Panc1 (cell line): ENCODE measurements around the gene PAFAH1B2. TPM values are rescaled to one million over a fixed set of nuclear protein-coding genes. Genes with fewer than 3 reads are reported as not detected.

Experiments
- ATAC-seq: fragments of 200-7000 bp; cut with Tn5 transposase; 2 replicates; pipeline ENCODE4 v1.9.1; 2020; ENCODE audit warnings: mild to moderate bottlenecking, moderate library complexity
- BruUV-seq: library from RNA; stranded (reverse); fragments of 400-500 nt; replicated peaks from 2 replicates; lab custom pipeline; 2021; lab: Mats Ljungman, UMichigan
- CTCF ChIA-PET: fragments of 300-600 bp; sonication (Branson Sonifier 250); formaldehyde crosslinking; loops from one replicate; lab custom pipeline; 2022; ENCODE audit warnings: antibody characterized with exemption; lab: Charles Lee
- POLR2A ChIA-PET: fragments of 300-600 bp; sonication (Branson Sonifier 250); formaldehyde crosslinking; loops from one replicate; lab custom pipeline; 2022; ENCODE audit warnings: antibody characterized with exemption; lab: Charles Lee
- DNase-seq: peaks from one replicate; pipeline ENCODE4 v3.0.0-alpha.2; 2010; ENCODE audit warnings: low read depth, low spot score
- H3K27ac ChIP-seq: 2 replicates; pipeline ENCODE4 v1.5.1; 2011; ENCODE audit warnings: mild to moderate bottlenecking, low read length, inconsistent platforms
- H3K27me3 ChIP-seq: fragments of 200-500 bp; sonication (Bioruptor generic); 2 replicates; pipeline ENCODE4 v1.6.0; 2014; ENCODE audit warnings: low read length, inconsistent platforms; ENCODE audit not compliant: control insufficient read depth, insufficient read depth
- H3K36me3 ChIP-seq: fragments of 200-500 bp; sonication (Bioruptor generic); 2 replicates; pipeline ENCODE4 v1.5.1; 2014; ENCODE audit warnings: inconsistent platforms, mild to moderate bottlenecking, low read length, moderate library complexity; ENCODE audit not compliant: control insufficient read depth, insufficient read depth
- H3K4me1 ChIP-seq: 2 replicates; pipeline ENCODE4 v1.5.1; 2011; ENCODE audit warnings: inconsistent platforms, mild to moderate bottlenecking, low read length, moderate library complexity; ENCODE audit not compliant: control insufficient read depth, insufficient read depth
- H3K4me3 ChIP-seq, 2 experiments: 2 replicates each; pipeline ENCODE4 v1.5.1; 2011 to 2012; ENCODE audit warnings: low read depth in 2 of 2, low read length in 2 of 2, mild to moderate bottlenecking in 2 of 2, inconsistent platforms in 1 of 2, moderate library complexity in 1 of 2
- H3K9me3 ChIP-seq: fragments of 200-500 bp; sonication (Bioruptor generic); 2 replicates; pipeline ENCODE4 v1.5.1; 2014; ENCODE audit warnings: low read depth, mild to moderate bottlenecking, inconsistent platforms, low read length, moderate library complexity; ENCODE audit not compliant: control insufficient read depth, insufficient read depth
- POLR2AphosphoS5 ChIP-seq: IDR thresholded peaks from 2 replicates; pipeline ENCODE4 v1.6.1; 2012; ENCODE audit warnings: mild to moderate bottlenecking, low read depth, low read length, moderate library complexity
- SIN3A ChIP-seq: IDR thresholded peaks from 2 replicates; pipeline ENCODE4 v1.6.1; 2012; ENCODE audit warnings: low read depth, mild to moderate bottlenecking, low read length, moderate library complexity, borderline replicate concordance; ENCODE audit not compliant: insufficient read depth
- TCF7L2 ChIP-seq: IDR thresholded peaks from 2 replicates; pipeline ENCODE4 v1.6.1; 2011; ENCODE audit warnings: mild to moderate bottlenecking, low read depth, low read length, inconsistent platforms
- in situ Hi-C: cut with HindIII; loops from 2 replicates; pipeline ENCODE4 v1.10.0; 2016; ENCODE audit warnings: low sequenced_read_pairs, low pct_unique_long_range_greater_than_20kb
- intact Hi-C: fragments of 100-400 bp; cut with micrococcal nuclease; formaldehyde crosslinking; loops from one replicate; pipeline ENCODE4 v1.10.0; 2022; ENCODE audit not compliant: unreplicated experiment
- total RNA-seq: library from RNA; stranded (reverse); gene quantifications from one replicate; pipeline ENCODE4 v1.2.1, GENCODE V29; 2021; ENCODE audit not compliant: unreplicated experiment
- TF ChIP-seq, protein P1 (sequence below): fragments of 450-650 bp; IDR thresholded peaks from 2 replicates; pipeline ENCODE4 v1.5.1; 2017; ENCODE audit warnings: mild to moderate bottlenecking
- TF ChIP-seq, protein P2 (sequence below), 2 experiments: IDR thresholded peaks; 2 replicates each; pipeline ENCODE4 v1.6.1; 2011 to 2012; ENCODE audit warnings: low read depth in 2 of 2, control low read depth in 1 of 2, low read length in 1 of 2, mild to moderate bottlenecking in 1 of 2, moderate library complexity in 1 of 2; ENCODE audit not compliant: insufficient read depth in 1 of 2

The PAFAH1B2 gene
- total RNA-seq, 1 experiment from 2014 or later: 179 TPM

DNA sequence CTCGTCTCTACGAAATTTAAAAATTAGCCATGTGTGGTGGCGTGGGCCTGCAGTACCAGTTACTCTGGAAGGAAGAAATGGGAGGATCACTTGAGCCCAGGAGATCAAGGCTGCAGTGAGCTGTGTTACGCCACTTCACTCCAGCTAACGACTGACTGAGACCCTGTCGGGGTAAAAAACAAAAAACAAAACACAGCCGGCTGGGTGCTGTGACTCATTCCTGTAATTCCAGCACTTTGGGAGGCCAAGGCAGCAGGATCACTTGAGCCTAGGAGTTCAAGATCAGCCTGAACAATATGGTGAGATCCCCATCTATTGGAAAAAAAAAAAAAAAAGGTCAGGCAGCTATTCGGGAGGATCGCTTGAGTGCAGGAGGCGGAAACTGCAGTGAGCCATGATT lies 2.4 kb downstream of the PAFAH1B2 start:
- no peak overlapping the region for H3K27ac ChIP-seq
- no TSS peak for BruUV-seq
- H3K4me3 ChIP-seq: peak overlapping the region in 1 of 2 experiments; percentile 6; a peak in 2 of 4 replicates
- in situ Hi-C loops (no loop called here), intact Hi-C loops (no loop called here)
- H3K4me1 ChIP-seq: peaks cover 23% of the 10 kb centered on the region
- H3K9me3 ChIP-seq: no peaks in the 10 kb centered on the region
- H3K36me3 ChIP-seq: peaks cover 10% of the 10 kb centered on the region
- TF ChIP-seq SIN3A: no peak
- TF ChIP-seq, protein P1, sequence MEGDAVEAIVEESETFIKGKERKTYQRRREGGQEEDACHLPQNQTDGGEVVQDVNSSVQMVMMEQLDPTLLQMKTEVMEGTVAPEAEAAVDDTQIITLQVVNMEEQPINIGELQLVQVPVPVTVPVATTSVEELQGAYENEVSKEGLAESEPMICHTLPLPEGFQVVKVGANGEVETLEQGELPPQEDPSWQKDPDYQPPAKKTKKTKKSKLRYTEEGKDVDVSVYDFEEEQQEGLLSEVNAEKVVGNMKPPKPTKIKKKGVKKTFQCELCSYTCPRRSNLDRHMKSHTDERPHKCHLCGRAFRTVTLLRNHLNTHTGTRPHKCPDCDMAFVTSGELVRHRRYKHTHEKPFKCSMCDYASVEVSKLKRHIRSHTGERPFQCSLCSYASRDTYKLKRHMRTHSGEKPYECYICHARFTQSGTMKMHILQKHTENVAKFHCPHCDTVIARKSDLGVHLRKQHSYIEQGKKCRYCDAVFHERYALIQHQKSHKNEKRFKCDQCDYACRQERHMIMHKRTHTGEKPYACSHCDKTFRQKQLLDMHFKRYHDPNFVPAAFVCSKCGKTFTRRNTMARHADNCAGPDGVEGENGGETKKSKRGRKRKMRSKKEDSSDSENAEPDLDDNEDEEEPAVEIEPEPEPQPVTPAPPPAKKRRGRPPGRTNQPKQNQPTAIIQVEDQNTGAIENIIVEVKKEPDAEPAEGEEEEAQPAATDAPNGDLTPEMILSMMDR: no peak
- TF ChIP-seq POLR2AphosphoS5: no peak
- TF ChIP-seq, protein P2, sequence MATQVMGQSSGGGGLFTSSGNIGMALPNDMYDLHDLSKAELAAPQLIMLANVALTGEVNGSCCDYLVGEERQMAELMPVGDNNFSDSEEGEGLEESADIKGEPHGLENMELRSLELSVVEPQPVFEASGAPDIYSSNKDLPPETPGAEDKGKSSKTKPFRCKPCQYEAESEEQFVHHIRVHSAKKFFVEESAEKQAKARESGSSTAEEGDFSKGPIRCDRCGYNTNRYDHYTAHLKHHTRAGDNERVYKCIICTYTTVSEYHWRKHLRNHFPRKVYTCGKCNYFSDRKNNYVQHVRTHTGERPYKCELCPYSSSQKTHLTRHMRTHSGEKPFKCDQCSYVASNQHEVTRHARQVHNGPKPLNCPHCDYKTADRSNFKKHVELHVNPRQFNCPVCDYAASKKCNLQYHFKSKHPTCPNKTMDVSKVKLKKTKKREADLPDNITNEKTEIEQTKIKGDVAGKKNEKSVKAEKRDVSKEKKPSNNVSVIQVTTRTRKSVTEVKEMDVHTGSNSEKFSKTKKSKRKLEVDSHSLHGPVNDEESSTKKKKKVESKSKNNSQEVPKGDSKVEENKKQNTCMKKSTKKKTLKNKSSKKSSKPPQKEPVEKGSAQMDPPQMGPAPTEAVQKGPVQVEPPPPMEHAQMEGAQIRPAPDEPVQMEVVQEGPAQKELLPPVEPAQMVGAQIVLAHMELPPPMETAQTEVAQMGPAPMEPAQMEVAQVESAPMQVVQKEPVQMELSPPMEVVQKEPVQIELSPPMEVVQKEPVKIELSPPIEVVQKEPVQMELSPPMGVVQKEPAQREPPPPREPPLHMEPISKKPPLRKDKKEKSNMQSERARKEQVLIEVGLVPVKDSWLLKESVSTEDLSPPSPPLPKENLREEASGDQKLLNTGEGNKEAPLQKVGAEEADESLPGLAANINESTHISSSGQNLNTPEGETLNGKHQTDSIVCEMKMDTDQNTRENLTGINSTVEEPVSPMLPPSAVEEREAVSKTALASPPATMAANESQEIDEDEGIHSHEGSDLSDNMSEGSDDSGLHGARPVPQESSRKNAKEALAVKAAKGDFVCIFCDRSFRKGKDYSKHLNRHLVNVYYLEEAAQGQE (IDR thresholded peaks at IDR 0.05; ENCODE audit: insufficient read depth in 1 of 2, low read depth in 2 of 2, low read length in 1 of 2): no peak
- no peak for TF ChIP-seq TCF7L2
- no peaks in the 10 kb centered on the region for H3K27me3 ChIP-seq
- DNase-seq (no peak), ATAC-seq (no peak)
- POLR2A ChIA-PET: no interaction called here
- CTCF ChIA-PET: interaction anchor here (0.5 to 0.7 kb wide), 4 partner anchors 9 to 356 kb away, joined by 3 to 5 read pairs (median 4); no protein-coding TSS in a partner anchor

DNA sequence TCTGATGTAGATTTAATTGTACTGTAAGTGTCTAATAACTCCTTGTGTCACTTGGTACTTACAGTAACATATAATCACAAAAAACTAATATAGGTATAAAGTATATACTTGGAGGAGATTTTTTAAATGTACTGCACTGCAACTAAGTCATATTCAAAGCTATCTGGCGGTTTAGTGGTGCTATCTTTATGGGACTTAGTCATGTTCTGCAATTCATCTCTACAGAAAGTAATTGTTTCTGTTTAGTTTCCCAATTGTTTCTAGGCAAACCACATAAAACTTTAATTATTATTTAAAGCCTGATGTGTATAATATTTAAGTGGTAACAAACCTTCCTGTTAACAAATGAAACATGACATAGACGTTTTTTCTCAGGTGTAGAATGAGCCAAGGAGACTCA lies 8.0 kb downstream of the PAFAH1B2 start:
- ChIA-PET POLR2A (no interaction called here), CTCF (no interaction called here)
- intact Hi-C loops (no loop called here), in situ Hi-C loops (no loop called here)
- H3K4me1 ChIP-seq: peaks cover 12% of the 10 kb centered on the region
- no peaks in the 10 kb centered on the region for H3K27me3 ChIP-seq
- BruUV-seq: TSS peak; percentile 22
- DNase-seq: no peak
- TF ChIP-seq POLR2AphosphoS5 (no peak), TCF7L2 (no peak), SIN3A (no peak)
- TF ChIP-seq, protein P1: no peak
- TF ChIP-seq, protein P2 (IDR thresholded peaks at IDR 0.05; ENCODE audit: insufficient read depth in 1 of 2, low read depth in 2 of 2, low read length in 1 of 2): no peak
- ATAC-seq: no peak
- no peaks in the 10 kb centered on the region for H3K9me3 ChIP-seq
- no peak overlapping the region for H3K27ac ChIP-seq
- no peak overlapping the region for H3K4me3 ChIP-seq
- peaks cover 4% of the 10 kb centered on the region; the same call in 1 of the 2 replicates for H3K36me3 ChIP-seq
